Ovary (tissue), 3 donors: ENCODE data around the gene SEC14L6.

ENCODE experiments used
- CTCF ChIP-seq, 3 donors: fragments of 450-650 bp in 2 of 3; fragments of 200-600 bp in 1 of 3; IDR thresholded peaks; one replicate each; pipeline versions ENCODE4 v1.5.1 to v1.8.0; 2016 to 2022; ENCODE audit warnings: antibody characterized with exemption in 3 of 3, mild to moderate bottlenecking in 1 of 3
- EP300 ChIP-seq: sonication (generic); formaldehyde crosslinking; IDR thresholded peaks from one replicate; pipeline ENCODE4 v1.6.1; 2017; ENCODE audit warnings: antibody characterized with exemption
- POLR2A ChIP-seq: fragments of 450-650 bp; IDR thresholded peaks from one replicate; pipeline ENCODE4 v1.6.1; 2017; ENCODE audit warnings: antibody characterized with exemption, mild to moderate bottlenecking, moderate library complexity
- donor health status: DM: no; HTN: no; CAD: no.

GRCh38 chr22:30508216-30508615 lies 38.3 kb downstream of the SEC14L6 start:
- TF ChIP-seq POLR2A (no peak), CTCF (IDR thresholded peaks at IDR 0.05) (no peak), EP300 (no peak)
